Testis (tissue), 3 donors: ENCODE results near the gene STK16. TPM values are rescaled to one million over a fixed set of nuclear protein-coding genes. Genes with fewer than 3 reads are reported as not detected.
A peak's percentile ranks its signal among the peaks of the same experiment; 100 is the strongest.

Experiments
- DNase-seq: peaks from one replicate; pipeline ENCODE4 v3.0.0-alpha.2; 2019
- H3K27ac ChIP-seq, 2 donors: fragments of 200-600 bp; sonication (generic); one replicate each; pipeline ENCODE4 v1.5.1; 2019
- H3K27me3 ChIP-seq: fragments of 200-600 bp; sonication (generic); one replicate; pipeline ENCODE4 v1.5.1; 2019
- H3K36me3 ChIP-seq: fragments of 200-600 bp; sonication (generic); one replicate; pipeline ENCODE4 v1.5.1; 2017; ENCODE audit warnings: low read depth; ENCODE audit errors: missing control alignments
- H3K4me1 ChIP-seq: fragments of 200-600 bp; sonication (generic); one replicate; pipeline ENCODE4 v1.5.1; 2019
- H3K4me3 ChIP-seq, 2 donors: fragments of 200-600 bp; sonication (generic); one replicate each; pipeline ENCODE4 v1.5.1; 2017 to 2019
- H3K9me3 ChIP-seq: fragments of 200-600 bp; sonication (generic); one replicate; pipeline ENCODE4 v1.5.1; 2017
- POLR2A ChIP-seq: fragments of 450-650 bp; IDR thresholded peaks from one replicate; pipeline ENCODE4 v1.6.1; 2017; ENCODE audit warnings: antibody characterized with exemption, mild to moderate bottlenecking, moderate library complexity
- WGBS, 2 donors: methylation state at CpG; one replicate each; pipeline ENCODE4 v1.1.5; 2018; 5-methylcytosine and 5-hydroxymethylcytosine counted together
- intact Hi-C: fragments of 100-400 bp; cut with DNase I; formaldehyde crosslinking; loops from one replicate; pipeline ENCODE4 v1.15.1; 2023; ENCODE audit warnings: low total_unique reads
- microRNA counts, 2 donors: library from miRNA; unstranded; fragments of <30 nt; microRNA quantifications; one replicate each; lab custom pipeline; 2016
- microRNA-seq, 2 donors: library from miRNA; unstranded; fragments of <30 nt; microRNA quantifications; one replicate each; pipeline ENCODE4, GENCODE V29; 2016; ENCODE audit warnings: borderline number of aligned reads in 2 of 2, borderline replicate concordance in 1 of 2
- polyA plus RNA-seq: library from polyadenylated mRNA; stranded (reverse); fragments of 350-450 nt; fragmentation: Illumina TruSeq; extraction: RNeasy Lipid Tissue Mini Kit (QIAGEN cat#74804); gene quantifications from one replicate; pipeline ENCODE4 v1.2.3, GENCODE V29; 2014; ENCODE audit warnings: low read depth, low replicate concordance; ENCODE audit not compliant: insufficient read depth
- small RNA-seq, 2 donors: library from RNA; depleted of rRNA; stranded (forward); fragments of <200 nt; gene quantifications; one replicate each; pipeline ENCODE3, GENCODE V24; 2016
- total RNA-seq, 2 donors: library from RNA; depleted of rRNA; stranded (reverse); fragments of >200 nt; gene quantifications; one replicate each; pipeline ENCODE4 v1.2.3, GENCODE V29; 2016
- TF ChIP-seq, protein P1 (sequence below), 3 experiments: fragments of 450-650 bp in 2 of 3; fragments of 200-600 bp in 1 of 3; sonication (generic) in 1 of 3; IDR thresholded peaks; one replicate each; pipeline ENCODE4 v1.5.1; 2016 to 2019; ENCODE audit warnings: antibody characterized with exemption in 3 of 3, mild to moderate bottlenecking in 2 of 3, moderate library complexity in 1 of 3

The STK16 gene
- total and polyA plus RNA-seq, 3 donors from 2014 or later, result 29.1 to 63.0 (median 32.6) TPM

DNA sequence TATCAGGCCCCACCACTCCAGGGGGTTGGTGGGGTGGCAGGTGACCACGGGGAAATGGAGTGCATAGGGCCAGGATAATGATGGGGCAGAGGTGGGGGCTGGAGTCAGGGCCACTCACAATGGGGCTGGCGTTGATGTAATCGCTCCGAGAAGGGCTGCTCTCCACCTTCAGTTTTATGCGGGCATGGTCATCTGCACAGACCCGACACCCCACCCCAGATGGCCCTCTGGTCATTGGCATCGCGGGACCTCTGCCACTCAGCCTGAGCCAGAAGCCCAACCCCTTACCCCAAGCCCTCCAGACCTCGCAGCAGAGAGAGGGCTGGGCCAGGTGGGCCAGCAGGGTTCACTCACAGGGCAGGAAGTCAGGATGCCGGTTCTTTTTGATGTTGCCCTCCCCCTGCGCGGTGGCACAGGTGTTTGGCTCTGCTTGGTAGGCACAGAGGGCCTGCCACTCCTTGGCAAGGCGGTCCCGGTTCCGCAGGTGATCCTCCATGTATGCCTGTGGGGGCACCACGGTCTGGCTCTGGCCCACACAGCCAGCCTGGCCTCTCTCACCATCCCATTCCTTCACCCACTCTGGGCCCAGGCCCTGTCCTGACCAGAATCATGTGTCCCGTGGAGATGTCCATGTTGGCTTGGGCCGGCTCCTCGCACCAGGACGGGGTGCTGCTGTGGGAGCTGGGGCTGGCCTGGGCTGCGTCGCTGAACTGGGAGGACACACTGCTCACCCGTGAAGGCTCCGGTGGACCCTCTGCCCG is 51.5 kb downstream of the STK16 start:
- DNase-seq, result no peak
- H3K36me3 ChIP-seq, result no peaks in the 10 kb centered on the region
- no peaks in the 10 kb centered on the region for H3K27me3 ChIP-seq
- WGBS, 2 donors, result 89 to 90% methylated on average over 11 to 25 of the region's 25 CpGs
- H3K4me1 ChIP-seq, result peaks cover 6% of the 10 kb centered on the region
- TF ChIP-seq POLR2A, result no peak
- TF ChIP-seq, protein P1, sequence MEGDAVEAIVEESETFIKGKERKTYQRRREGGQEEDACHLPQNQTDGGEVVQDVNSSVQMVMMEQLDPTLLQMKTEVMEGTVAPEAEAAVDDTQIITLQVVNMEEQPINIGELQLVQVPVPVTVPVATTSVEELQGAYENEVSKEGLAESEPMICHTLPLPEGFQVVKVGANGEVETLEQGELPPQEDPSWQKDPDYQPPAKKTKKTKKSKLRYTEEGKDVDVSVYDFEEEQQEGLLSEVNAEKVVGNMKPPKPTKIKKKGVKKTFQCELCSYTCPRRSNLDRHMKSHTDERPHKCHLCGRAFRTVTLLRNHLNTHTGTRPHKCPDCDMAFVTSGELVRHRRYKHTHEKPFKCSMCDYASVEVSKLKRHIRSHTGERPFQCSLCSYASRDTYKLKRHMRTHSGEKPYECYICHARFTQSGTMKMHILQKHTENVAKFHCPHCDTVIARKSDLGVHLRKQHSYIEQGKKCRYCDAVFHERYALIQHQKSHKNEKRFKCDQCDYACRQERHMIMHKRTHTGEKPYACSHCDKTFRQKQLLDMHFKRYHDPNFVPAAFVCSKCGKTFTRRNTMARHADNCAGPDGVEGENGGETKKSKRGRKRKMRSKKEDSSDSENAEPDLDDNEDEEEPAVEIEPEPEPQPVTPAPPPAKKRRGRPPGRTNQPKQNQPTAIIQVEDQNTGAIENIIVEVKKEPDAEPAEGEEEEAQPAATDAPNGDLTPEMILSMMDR (IDR thresholded peaks at IDR 0.05), result no peak
- H3K4me3 ChIP-seq, result no peak overlapping the region
- no peak overlapping the region for H3K27ac ChIP-seq
- no peaks in the 10 kb centered on the region for H3K9me3 ChIP-seq
- intact Hi-C loops, result no loop called here

DNA sequence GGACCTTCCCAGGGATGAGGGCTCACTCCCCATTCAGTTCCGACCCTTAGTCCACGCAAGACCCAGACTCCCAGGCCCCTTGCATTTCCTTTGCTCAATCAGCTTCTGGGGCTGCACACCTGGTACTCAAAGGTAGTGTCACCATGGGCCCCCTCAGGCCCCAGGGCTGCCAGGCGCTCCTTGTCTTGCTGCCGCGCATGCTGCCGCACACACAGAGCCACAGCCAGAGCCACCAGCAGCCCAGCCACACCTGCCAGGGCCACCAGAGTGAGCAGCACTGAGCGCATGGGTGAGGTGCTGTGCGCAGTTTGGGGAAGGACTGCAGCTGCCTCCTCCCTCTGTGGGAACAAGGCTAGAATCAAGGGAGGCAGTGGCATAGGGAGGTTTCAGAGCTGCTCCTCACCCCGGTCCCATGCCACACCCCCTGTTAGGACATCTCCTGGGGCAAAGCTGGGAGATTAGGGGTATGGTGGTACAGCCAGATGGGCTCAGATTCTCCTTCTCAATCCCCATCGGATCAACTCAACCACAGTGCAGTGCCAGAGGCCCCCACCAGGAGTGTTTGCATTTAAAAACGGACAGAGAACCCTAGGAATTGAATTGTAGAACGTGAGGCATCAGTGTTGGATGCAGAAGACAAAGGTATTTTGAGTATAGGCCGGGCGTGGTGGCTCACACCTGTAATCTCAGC is 52.6 kb downstream of the STK16 start:
- Histone ChIP-seq H3K4me3 (no peak overlapping the region), H3K4me1 (peaks cover 6% of the 10 kb centered on the region), H3K27me3 (no peaks in the 10 kb centered on the region), H3K9me3 (no peaks in the 10 kb centered on the region), H3K36me3 (no peaks in the 10 kb centered on the region), H3K27ac (no peak overlapping the region)
- intact Hi-C loops, result no loop called here
- DNase-seq, result no peak
- WGBS, 2 donors, result 81 to 86% methylated on average over 11 to 13 of the region's 14 CpGs
- TF ChIP-seq, protein P1 (IDR thresholded peaks at IDR 0.05), result no peak
- TF ChIP-seq POLR2A, result no peak

DNA sequence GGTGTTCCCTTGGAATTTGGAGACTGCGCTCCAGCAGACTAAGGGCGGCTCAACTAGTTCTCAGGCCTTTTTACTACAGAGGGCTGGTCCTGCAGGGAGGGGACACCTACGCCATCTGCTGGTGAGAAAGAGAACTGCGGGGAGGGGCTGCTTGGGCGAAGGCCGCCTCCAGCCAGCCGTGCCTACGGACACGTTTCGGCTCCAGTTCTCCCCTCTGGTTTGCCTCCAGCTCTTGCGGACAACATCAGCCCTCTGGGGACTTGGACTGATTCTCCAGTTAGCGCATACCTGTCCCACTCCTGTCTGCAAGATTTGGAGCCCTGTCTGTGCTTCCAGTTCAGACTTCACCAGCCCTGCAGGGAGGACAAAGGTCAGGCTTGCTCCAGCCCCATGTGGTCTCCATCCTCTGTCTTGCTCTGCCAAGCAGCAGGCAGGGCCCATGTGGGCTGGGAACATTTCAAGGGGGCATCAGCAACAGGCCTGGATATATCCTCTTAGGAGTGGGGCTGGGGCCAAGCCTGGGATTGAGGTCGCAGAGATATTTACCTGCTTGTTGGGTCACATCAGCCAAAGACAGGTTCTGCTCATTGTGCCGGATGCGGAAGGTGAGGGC is 53.6 kb downstream of the STK16 start:
- no peaks in the 10 kb centered on the region for H3K36me3 ChIP-seq

DNA sequence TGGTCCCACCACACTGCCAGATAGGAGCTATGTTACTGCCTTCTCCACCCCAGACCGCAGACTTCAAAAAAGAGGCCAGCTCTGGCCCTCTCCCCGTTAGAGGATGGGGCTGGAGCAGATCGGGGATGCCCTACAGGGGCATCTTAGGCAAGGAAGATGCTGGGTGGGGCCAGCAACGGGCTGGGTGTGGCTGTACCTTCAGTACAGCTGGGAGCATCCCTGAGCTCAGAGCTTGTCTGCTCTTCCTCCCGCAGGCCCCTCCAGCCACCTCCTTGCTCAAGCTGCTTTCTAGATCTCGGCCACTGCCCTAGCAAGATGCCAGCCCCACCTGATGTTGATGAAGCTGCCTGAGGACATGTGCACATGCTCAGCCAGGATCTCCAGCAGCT is 54.1 kb downstream of the STK16 start:
- H3K36me3 ChIP-seq, result no peaks in the 10 kb centered on the region
- 84 to 86% methylated on average over 5 to 6 of the region's 6 CpGs for WGBS, 2 donors
- H3K9me3 ChIP-seq, result no peaks in the 10 kb centered on the region
- H3K27me3 ChIP-seq, result no peaks in the 10 kb centered on the region
- DNase-seq, result no peak
- TF ChIP-seq POLR2A, result no peak
- TF ChIP-seq, protein P1 (IDR thresholded peaks at IDR 0.05), result no peak
- H3K4me3 ChIP-seq, result no peak overlapping the region
- H3K27ac ChIP-seq, result no peak overlapping the region
- H3K4me1 ChIP-seq, result peaks cover 6% of the 10 kb centered on the region
- intact Hi-C loops, result no loop called here

More for the DNA sequence above, 53.6 kb downstream of the STK16 start:
- no peak for TF ChIP-seq POLR2A
- TF ChIP-seq, protein P1 (IDR thresholded peaks at IDR 0.05), result peak; percentile 97 to 100 (median 98)
- intact Hi-C loops, result no loop called here
- Histone ChIP-seq H3K9me3 (no peaks in the 10 kb centered on the region), H3K27me3 (no peaks in the 10 kb centered on the region), H3K4me1 (peaks cover 6% of the 10 kb centered on the region), H3K4me3 (no peak overlapping the region), H3K27ac (no peak overlapping the region)
- peak; percentile 94 for DNase-seq
- WGBS, 2 donors, result 15 to 25% methylated on average over 10 to 15 of the region's 15 CpGs

MicroRNAs encoded within 50 kb of the gene (microRNA counts, 767-probe panel; counts per million panel counts)
- 0 to 152 counts per million in 2 donors for microRNA hsa-miR-153 (lab: Ali Mortazavi, UCI)

Small RNA genes lying within 50 kb of the gene (microRNA-seq; reads per million reads assigned to microRNA genes)
- 0 reads per million in 2 donors for gene MIR153-1

Small RNA genes lying within 50 kb of the gene (small RNA-seq; reads per million reads assigned to genes)
- gene MIR153-1, result 0 to 0.38 reads per million in 2 donors

Other genes starting within 250 kb of the STK16 start
- 10 to 100 TPM; 15.5 to 23.7 TPM for gene CFAP65, start 204.0 kb upstream of the STK16 start, total RNA-seq
- 42.9 TPM for gene CFAP65, start 204.0 kb upstream of the STK16 start, polyA plus RNA-seq
- gene IHH, start 184.6 kb upstream of the STK16 start, total RNA-seq, result under 1 TPM; 0.19 to 0.39 TPM
- gene IHH, start 184.6 kb upstream of the STK16 start, polyA plus RNA-seq, result 1.1 TPM
- gene NHEJ1, start 84.7 kb upstream of the STK16 start, total RNA-seq, result 10 to 100 TPM; 33.4 to 38.5 TPM
- gene NHEJ1, start 84.7 kb upstream of the STK16 start, polyA plus RNA-seq, result 67.0 TPM
- under 1 TPM; 0.39 to 0.56 TPM for gene SLC23A3, start 75.5 kb upstream of the STK16 start, total RNA-seq
- 0.42 TPM for gene SLC23A3, start 75.5 kb upstream of the STK16 start, polyA plus RNA-seq
- gene CNPPD1, start 68.6 kb upstream of the STK16 start, total RNA-seq, result 10 to 100 TPM; 38.3 to 60.5 TPM
- 68.0 TPM for gene CNPPD1, start 68.6 kb upstream of the STK16 start, polyA plus RNA-seq
- 100 to 1,000 TPM; 135 to 138 TPM for gene RETREG2, start 67.2 kb upstream of the STK16 start, total RNA-seq
- gene RETREG2, start 67.2 kb upstream of the STK16 start, polyA plus RNA-seq, result 441 TPM
- gene ZFAND2B, start 38.7 kb upstream of the STK16 start, total RNA-seq, result 10 to 100 TPM; 34.3 to 41.3 TPM
- 27.0 TPM for gene ZFAND2B, start 38.7 kb upstream of the STK16 start, polyA plus RNA-seq
- gene ABCB6, start 26.5 kb upstream of the STK16 start, total RNA-seq, result 10 to 100 TPM; 43.8 to 47.0 TPM
- gene ABCB6, start 26.5 kb upstream of the STK16 start, polyA plus RNA-seq, result 94.8 TPM
- 100 to 1,000 TPM; 115 to 125 TPM for gene ATG9A, start 15.8 kb upstream of the STK16 start, total RNA-seq
- 207 TPM for gene ATG9A, start 15.8 kb upstream of the STK16 start, polyA plus RNA-seq
- gene ANKZF1, start 15.7 kb upstream of the STK16 start, total RNA-seq, result 10 to 100 TPM; 50.9 to 56.4 TPM
- gene ANKZF1, start 15.7 kb upstream of the STK16 start, polyA plus RNA-seq, result 27.9 TPM
- 100 to 1,000 TPM in 1 of 2 donors, 10 to 100 TPM in 1; 70.9 to 109 TPM for gene GLB1L, start within 50 bp of the STK16 start, total RNA-seq
- 224 TPM for gene GLB1L, start within 50 bp of the STK16 start, polyA plus RNA-seq
- gene TUBA4B, start 7.8 kb downstream of the STK16 start, total RNA-seq, result under 1 TPM in 1 of 2 donors, not detected in 1; 0.25 TPM
- gene TUBA4B, start 7.8 kb downstream of the STK16 start, polyA plus RNA-seq, result 1.6 TPM
- 10 to 100 TPM; 27.0 to 47.6 TPM for gene TUBA4A, start 8.4 kb downstream of the STK16 start, total RNA-seq
- 90.0 TPM for gene TUBA4A, start 8.4 kb downstream of the STK16 start, polyA plus RNA-seq
- gene DNAJB2, start 33.9 kb downstream of the STK16 start, total RNA-seq, result 100 to 1,000 TPM; 139 to 149 TPM
- gene DNAJB2, start 33.9 kb downstream of the STK16 start, polyA plus RNA-seq, result 152 TPM
- 1 to 10 TPM; 3.5 to 6.0 TPM for gene PTPRN, start 63.9 kb downstream of the STK16 start, total RNA-seq
- gene PTPRN, start 63.9 kb downstream of the STK16 start, polyA plus RNA-seq, result 1.7 TPM
- under 1 TPM in 1 of 2 donors, not detected in 1; 0.71 TPM for gene RESP18, start 87.3 kb downstream of the STK16 start, total RNA-seq
- 1.4 TPM for gene RESP18, start 87.3 kb downstream of the STK16 start, polyA plus RNA-seq
- gene DNPEP, start 142.4 kb downstream of the STK16 start, total RNA-seq, result 10 to 100 TPM; 84.8 to 90.2 TPM
- gene DNPEP, start 142.4 kb downstream of the STK16 start, polyA plus RNA-seq, result 145 TPM
- gene DES, start 172.9 kb downstream of the STK16 start, total RNA-seq, result 10 to 100 TPM; 17.6 to 33.3 TPM
- gene DES, start 172.9 kb downstream of the STK16 start, polyA plus RNA-seq, result 199 TPM
- gene SPEG, start 189.4 kb downstream of the STK16 start, total RNA-seq, result 10 to 100 TPM; 23.0 to 24.3 TPM
- 16.0 TPM for gene SPEG, start 189.4 kb downstream of the STK16 start, polyA plus RNA-seq